ENCODE data around the gene BTBD6.
A peak's percentile ranks its signal among the peaks of the same experiment; 100 is the strongest.
"Not testable (repeated sequence)": the region's sequence is repeated elsewhere in the genome, so short reads cannot be mapped to it uniquely, and the experiment has no call there.

The BTBD6 gene

DNA sequence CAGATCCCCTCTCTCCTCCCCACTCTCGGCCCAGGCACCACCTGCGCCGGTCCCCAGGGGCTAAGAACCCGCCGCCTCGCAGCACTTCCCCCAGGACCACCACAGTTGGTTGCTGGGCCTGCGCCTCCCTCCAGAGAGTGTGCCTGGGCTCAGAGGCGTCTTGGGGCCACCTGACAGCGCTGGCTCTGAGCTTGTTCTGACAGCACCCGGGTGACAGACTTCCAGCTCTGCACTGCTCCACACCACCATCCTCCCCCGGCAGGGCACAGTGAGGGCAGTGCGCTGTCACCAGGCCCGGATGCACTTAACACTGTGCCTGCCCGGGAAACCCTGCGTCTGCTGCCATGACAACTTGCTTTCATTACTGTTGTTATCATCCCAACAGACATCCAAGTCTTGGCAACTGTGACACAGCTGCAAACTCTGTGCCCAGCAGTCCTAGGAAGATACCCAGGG is 45.8 kb downstream of the BTBD6 start:
- H3K4me1 Mint-ChIP-seq (ENCODE audit: low read depth) = peaks cover 71% of the 10 kb centered on the region
- H3K27me3 Mint-ChIP-seq = peaks cover 2% of the 10 kb centered on the region

DNA sequence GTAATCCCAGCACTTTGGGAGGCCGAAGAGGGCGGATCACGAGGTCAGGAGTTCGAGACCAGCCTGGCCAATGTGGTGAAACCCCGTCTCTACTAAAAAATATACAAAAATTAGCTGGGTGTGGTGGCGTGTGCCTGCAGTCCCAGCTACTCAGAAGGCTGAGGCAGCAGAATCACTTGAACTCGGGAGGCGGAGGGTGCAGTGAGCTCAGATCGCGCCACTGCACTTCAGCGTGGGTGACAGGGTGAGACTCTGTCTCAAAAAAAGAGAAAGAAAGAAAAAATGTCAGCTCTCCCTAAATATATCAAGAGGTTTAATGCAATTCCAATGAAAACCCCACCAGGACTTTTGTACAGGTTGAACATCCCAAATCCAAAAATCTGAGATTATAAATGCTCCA is 49.0 kb downstream of the BTBD6 start:
- H3K27me3 Mint-ChIP-seq; intact Hi-C loops (cut with micrococcal nuclease); H3K9me3 Mint-ChIP-seq; H3K36me3 Mint-ChIP-seq (ENCODE audit: low read depth); H3K4me3 Mint-ChIP-seq; H3K27ac Mint-ChIP-seq: not testable (repeated sequence)
- peaks cover 67% of the 10 kb centered on the region for H3K4me1 Mint-ChIP-seq (ENCODE audit: low read depth)

More for the DNA sequence above, 45.8 kb downstream of the BTBD6 start:
- peak overlapping the region; percentile 50 for H3K27ac Mint-ChIP-seq
- peaks cover 7% of the 10 kb centered on the region for H3K36me3 Mint-ChIP-seq (ENCODE audit: low read depth)
- no peak overlapping the region for H3K4me3 Mint-ChIP-seq
- H3K9me3 Mint-ChIP-seq = no peaks in the 10 kb centered on the region
- intact Hi-C loops (cut with micrococcal nuclease) = no loop called here

DNA sequence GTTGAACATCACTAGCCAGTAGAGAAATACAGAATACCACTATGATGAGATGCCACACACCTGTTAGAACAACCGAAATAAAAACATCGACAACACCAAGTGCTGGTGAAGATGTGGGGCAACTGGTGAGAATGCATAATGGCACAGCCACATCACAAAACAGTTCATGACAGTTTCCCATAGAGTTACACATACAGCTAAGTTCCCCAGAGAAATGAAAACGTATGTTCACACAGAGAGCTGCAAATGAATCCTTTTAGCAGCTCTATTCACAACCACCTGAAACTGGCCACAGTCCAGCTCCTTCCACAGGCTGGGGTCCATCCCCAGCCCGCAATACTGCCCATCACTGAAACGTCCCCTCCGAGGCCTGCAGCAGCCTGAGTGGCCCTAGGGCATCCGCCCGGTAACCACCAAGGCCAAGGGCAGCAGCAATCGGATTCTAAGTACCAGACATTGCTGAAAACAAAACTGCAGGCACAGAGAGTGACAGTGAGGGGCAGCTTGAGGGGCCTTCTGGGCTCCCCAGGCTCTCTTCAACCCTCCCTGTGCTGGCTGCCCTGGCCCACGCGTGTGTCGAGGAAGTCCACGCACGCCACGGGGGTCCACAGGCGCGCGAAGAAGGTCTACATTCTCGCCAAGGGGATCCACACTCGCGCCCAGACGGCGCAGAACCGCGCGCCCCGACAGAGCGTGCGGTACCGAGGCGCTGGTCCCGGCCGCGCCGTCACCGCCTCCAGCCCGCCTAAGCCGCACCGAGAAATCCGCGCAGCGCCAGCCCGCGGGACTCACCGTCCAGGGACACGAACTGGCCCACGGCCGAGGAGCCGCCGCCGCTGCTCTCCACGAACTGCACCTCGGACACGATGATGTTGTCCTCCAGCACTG is 51.6 kb downstream of the BTBD6 start:
- peak overlapping the region; percentile 92 for H3K27ac Mint-ChIP-seq
- H3K9me3 Mint-ChIP-seq = no peaks in the 10 kb centered on the region
- H3K36me3 Mint-ChIP-seq (ENCODE audit: low read depth) = peaks cover 19% of the 10 kb centered on the region
- H3K4me1 Mint-ChIP-seq (ENCODE audit: low read depth) = peaks cover 67% of the 10 kb centered on the region
- H3K27me3 Mint-ChIP-seq = no peaks in the 10 kb centered on the region
- intact Hi-C loops (cut with micrococcal nuclease) = no loop called here
- H3K4me3 Mint-ChIP-seq = peak overlapping the region; percentile 85

Data from dendritic cell treated with granulocyte-macrophage colony-stimulating factor and Interleukin-4, amounts not matched to agents 40 ng/mL and 50 ng/mL, for 4 days (primary cell).